Measurements from ENCODE around the gene DCAF10.
"Not testable (repeated sequence)": the region's sequence is repeated elsewhere in the genome, so short reads cannot be mapped to it uniquely, and the experiment has no call there.

Gene DCAF10

DNA sequence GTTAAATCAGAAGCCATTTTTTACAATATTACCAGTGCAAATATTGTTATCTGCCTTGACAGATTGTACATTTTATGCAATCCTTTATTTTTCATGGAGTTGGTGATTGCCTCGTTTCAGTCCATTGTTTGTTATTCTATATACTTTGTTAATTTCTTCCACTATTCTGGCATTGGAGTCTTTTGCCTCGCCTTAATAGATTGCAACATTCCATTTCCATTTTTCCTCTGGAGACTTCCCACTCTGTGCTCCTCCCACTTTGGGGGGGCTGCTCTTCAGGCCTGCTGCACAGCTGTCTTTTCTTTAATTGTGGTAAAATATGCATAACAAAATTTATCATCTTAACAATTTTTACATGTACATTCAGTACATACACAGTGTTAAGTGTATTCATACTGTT, 4.4 kb upstream of the DCAF10 start:
- DNase-seq, result no peak

DNA sequence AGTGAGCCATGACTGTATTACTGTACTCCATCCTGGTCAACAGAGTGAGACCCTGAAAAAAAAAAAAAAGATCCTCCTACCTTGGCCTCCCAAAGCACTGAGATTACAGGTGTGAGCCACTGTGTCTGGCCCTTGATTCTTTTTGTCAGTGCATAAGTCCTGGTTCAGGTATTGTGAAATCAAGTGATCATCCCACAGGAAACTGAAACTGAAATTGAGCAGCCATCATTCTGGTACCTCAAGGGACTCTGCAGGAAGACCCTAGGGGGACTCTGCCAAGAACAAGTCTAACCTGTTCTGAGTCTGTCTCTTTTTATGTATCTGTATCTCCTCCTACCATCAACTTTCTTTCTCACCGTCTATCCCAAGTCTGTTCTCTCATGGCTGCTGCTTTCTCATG, 1.9 kb upstream of the DCAF10 start:
- DNase-seq, result no peak

DNA sequence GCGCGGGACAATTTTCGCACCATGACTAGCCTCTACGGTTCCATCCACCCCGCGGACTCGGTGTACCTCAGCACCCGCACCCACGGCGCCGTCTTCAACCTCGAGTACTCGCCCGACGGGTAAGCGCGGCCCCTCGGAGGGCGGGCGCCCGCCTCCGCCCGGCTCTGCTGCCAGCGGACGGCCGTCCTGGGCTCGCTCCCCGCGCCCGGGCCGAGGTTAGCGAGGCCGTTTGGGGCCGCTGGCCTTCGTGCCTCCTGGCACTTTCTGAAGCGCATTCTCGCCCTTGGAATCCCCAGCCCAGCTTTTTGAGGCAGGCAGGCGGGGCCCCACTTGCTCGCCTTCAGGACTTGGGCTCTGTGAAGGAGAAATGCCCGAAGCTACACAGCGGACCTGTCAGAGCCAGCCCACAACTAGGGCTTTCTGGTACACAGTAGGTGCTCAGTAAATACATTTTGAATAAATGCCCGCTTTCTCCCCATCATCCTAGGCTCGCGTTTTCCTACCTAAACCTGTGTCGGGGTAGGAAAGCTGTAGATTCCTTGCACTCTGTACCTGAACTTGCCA, 772 bp downstream of the DCAF10 start:
- peak; percentile 7 for DNase-seq

DNA sequence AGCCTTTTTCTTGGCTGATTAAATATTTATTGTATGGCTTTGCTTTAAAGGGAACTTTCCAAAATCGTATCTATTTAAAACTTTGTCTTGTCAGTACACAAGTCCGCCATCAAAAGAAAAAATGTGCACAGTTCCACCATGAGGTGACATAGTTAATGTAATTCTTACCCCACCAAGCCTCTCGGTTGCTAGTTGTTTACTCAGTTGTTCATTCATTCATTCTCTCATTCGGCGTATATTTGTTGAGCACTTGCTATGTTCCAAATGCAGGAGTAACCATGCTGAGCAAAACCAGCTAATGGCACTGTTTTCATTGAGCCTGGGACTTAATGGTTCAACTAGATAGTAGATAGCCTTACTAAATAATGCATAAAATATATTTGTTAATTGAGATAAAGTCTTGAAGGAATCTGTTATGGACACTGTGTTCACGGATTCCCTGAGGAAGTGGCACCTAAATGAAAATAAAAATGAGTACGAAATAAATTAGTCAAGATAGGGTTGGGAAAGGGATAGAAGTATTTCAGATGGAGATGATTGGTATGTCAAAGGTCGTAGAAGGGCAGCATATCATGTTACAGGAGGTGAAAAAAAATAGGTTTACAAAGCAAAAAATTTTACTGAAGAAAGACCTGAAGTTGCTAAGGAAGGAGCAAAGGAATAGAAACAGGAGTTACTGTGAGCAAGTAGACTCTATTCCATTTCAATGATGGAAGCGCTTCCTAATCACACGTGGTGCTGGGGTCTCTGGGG, 1.5 kb downstream of the DCAF10 start:
- no peak for DNase-seq

DNA sequence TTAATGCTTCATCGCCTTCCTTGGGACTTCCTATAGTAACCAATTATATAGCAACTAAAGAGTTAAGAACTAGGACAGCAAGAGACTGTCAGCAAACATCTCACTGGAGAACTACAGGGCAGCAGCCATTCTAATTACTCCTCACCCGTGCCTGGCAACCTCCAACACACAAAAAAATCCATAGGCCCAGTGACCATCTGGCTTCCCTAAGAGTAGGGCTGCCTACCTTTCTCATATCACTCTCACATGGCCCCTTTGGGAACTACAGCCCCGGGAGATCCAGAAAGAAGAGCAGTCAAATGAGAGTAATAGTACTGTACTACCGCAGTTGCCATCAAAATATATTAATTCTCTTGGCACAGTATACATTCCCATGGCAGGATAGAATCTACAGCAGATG, 5.7 kb downstream of the DCAF10 start:
- no peak for DNase-seq

DNA sequence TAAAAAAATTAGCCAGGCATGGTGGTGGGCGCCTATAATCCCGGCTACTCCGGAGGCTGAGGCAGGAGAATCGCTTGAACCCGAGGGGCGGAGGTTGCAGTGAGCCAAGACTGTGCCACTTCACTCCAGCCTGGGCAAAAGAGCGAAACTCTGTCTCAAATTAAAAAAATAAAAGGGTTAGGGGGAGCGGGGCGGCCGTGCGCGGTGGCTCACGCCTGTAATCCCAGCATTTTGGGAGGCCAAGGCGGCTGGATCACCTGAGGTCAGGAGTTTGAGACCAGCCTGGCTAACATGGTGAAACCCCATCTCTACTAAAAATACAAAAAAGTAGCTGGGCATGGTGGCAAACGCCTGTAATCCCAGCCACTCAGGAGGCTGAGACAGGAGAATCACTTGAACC, 9.1 kb downstream of the DCAF10 start:
- not testable (repeated sequence) for DNase-seq

DNA sequence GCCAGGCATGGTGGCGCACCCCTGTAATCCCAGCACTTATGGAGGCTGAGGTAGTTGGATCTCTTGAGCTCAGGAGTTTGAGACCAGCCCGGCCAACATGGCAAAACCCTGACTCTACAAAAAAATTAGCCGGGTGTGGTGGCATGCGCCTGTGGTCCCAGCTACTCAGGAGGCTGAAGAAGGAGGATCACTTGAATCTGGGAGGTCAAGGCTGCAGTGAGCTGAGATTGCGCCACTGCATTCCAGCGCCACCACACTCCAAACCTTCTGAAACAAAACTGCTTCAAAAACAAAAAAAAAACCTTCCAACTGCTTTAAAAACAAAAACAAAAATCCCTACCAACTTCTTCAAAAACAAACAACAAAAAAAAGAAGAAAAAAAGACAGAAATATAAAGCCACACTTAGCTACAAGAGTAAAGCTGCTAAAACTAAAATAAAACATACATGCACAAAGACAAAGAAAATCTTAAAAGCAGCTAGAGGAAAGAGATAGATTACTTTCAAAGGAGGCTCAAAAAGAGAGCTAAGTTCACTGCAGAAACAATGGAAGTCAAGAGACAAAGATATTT, 11.4 kb downstream of the DCAF10 start:
- DNase-seq, result no peak

DNA sequence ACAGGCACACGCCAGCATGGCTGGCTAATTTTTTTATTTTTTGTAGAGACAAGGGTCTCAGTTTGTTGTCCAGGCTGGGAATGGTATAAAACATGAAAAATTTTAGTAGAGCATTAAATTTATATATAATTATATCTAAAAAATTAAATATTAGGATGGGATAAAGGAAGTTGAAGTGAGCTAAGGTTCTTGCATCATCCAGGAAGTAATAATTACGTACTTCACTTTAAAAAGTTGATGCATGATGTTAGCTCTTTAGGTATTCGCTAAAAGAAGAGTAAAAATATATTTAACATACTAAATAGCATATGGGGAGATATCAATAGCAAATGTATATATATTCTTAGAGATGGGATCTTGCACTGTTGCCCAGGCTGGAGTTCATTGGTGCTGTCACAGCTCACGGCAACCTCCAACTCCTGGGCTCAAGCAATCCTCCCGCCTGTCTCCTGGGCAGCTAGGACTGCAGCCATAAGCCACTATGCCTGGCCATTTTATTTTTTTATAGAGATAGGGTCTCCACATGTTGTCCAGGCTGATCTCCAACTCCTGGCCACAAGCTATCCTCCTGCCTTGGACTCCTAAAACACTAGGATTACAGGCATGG, 12.3 kb downstream of the DCAF10 start:
- DNase-seq, result no peak

GRCh38 chr9:37818849-37819248, 18.3 kb downstream of the DCAF10 start:
- no peak for DNase-seq

GRCh38 chr9:37820142-37820541, 19.5 kb downstream of the DCAF10 start:
- no peak for DNase-seq

DNA sequence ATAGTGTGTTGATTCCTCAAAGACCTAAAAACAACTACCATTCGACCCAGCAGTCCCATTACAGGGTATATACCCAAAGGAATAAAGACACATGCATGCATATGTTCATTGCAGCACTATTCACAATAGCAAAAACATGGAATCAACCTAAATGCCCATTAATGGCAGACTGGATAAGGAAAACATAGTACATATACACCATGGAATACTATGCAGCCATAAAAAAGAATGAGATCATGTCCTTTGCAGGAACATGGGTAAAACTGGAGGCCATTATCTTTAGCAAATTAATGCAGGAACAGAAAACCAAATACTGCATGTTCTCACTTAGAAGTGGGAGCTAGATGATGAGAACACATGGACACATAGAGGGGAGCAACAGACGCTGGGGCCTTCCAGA, 24.6 kb downstream of the DCAF10 start:
- not testable (repeated sequence) for DNase-seq

DNA sequence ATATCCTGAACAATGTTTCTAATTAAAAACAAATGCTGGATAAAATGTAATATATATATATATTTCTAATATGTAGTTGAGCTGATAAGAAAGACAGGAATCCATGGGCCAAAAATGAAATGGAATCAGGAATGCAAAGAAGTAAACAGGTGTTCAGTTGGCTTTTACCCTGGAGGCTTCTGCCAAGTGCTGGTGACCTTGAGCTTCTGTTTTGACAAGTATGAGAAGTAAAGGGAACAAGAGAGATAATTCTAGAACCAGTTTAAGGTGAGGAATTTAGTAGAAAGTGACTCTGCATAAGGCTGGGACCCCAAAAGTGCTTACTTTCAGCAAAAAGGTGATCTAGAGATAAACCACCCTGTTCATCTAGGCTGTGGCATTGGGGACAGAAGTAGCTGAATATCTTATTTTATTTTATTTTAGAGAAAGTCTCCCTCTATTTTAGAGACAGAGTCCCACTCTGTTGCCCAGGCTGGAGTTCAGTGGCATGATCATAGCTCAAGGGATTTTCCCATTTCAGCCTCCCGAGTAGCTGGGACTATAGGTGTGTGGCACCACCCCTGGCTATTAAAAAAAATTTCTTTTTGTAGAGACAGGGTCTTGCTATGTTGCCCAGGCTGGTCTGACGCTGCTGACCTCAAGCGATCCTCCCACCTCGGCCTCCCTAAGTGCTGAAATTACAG, 27.0 kb downstream of the DCAF10 start:
- DNase-seq, result no peak

- no peak for DNase-seq
These were observed 35.2 kb downstream of the DCAF10 start for GRCh38 chr9:37835821-37836220.

GRCh38 chr9:37836386-37836785, 35.8 kb downstream of the DCAF10 start:
- DNase-seq, result no peak

DNA sequence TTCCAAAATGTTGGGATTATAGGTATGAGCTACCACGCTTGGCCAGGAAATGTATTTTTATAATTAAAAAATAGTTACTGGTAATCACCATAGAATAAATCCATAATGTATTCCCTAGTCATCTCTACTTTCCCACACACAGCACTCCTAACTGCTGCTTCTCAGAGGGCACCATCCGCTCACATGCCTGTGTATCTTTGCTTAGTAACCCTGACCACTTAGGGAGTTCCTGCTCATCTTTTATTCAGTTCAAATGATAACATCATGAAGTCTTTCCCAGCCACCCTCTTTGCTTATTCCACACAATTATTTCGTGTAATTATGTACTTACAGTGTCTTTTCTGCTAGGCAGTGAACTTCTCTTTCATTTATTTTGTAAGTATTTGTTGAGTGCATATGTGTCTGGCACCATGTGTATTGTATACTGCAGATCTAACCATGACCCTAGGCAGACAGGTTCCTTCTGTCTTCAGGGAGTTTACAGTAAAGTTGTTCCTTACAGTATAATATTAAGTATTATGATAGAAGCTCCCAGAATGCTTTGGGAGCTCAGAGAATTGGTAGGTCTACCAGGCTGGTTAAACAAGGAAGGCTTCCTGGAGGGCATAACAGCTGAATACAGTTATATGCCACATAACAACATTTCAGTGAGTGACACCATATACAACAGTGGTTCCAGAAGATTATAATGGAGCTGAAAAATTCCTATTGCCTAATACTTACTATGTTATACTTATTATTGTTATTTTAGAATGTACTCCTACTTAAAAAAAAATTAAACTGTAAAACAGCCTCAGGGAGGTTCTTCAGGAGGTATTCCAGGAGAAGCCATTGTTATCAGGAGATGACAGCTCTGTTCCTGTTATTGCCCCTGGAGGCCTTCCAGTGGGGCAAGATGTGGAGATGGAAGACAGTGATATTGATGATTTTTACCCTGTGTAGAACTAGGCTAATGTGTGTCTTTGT, 39.2 kb downstream of the DCAF10 start:
- DNase-seq, result no peak

- DNase-seq, result peak; percentile 52
These were observed 40.1 kb downstream of the DCAF10 start for GRCh38 chr9:37840560-37841194.

GRCh38 chr9:37852222-37852621, 51.6 kb downstream of the DCAF10 start:
- no peak for DNase-seq

DNA sequence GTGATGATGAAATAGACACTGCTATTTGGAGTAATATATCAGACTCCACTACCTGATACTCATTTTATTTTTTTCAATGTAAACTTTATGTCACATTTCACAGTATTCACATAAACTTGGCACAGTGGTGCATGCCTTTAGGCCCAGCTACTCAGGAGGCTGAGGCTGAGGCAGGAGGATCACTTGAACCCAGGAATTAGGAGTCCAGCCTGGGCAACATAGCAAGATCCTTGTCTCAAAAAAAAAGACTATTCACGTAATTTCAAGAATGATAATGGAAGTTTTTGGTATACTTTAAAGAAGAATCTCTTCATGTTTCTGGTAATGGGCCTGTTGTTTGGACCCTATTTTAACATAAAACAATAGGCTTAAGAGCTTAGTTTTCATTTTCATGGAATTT, 56.0 kb downstream of the DCAF10 start:
- no peak for DNase-seq

DNA sequence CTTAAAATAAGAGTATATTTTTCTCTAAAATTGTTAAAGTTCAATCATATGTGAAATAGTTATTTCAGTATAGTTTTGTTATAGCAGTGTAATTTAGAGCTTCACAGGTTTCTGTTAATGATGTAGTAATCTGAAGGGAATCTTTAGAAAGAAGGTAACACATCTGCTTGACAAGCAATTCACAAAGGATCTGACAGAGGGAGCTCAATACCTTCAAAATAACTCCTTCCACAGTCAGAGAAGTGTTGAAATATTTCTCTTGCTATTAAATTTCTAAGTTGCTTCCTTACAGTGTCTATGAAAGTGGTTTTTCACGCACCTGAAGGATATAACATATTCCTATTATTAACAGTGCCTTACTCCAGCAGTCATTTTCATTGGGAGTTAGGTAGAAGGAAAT, 58.4 kb downstream of the DCAF10 start:
- DNase-seq, result no peak

- no peak for DNase-seq
These were observed 61.9 kb downstream of the DCAF10 start for GRCh38 chr9:37862530-37862929.

GRCh38 chr9:37870081-37870798, 69.6 kb downstream of the DCAF10 start:
- no peak for DNase-seq

Data from kidney glomerular epithelial cell (primary cell).